H9 (cell line): ENCODE data around the gene B3GALT5. TPM values are rescaled to one million over a fixed set of nuclear protein-coding genes. Genes with fewer than 3 reads are reported as not detected.
A peak's percentile ranks its signal among the peaks of the same experiment; 100 is the strongest.

ENCODE experiments used
- DNase-seq: peaks from one replicate; pipeline ENCODE4 v3.0.0-alpha.2; 2017
- H2AFZ ChIP-seq: one replicate; pipeline ENCODE4 v1.6.1; 2013; ENCODE audit warnings: mild to moderate bottlenecking, low read length, control low read depth, moderate library complexity
- H2AK5ac ChIP-seq: 2 replicates; pipeline ENCODE4 v1.6.1; 2013; ENCODE audit warnings: low read length, control low read depth, mixed read lengths; ENCODE audit not compliant: insufficient read length
- H2BK120ac ChIP-seq: one replicate; pipeline ENCODE4 v1.6.1; 2013; ENCODE audit warnings: low read depth, mild to moderate bottlenecking, low read length, control low read depth, inconsistent platforms; ENCODE audit not compliant: poor library complexity, severe bottlenecking
- H2BK12ac ChIP-seq: 2 replicates; pipeline ENCODE4 v1.6.1; 2013; ENCODE audit warnings: low read length, control low read depth, mixed read lengths, low read depth; ENCODE audit not compliant: insufficient read length
- H2BK15ac ChIP-seq: 2 replicates; pipeline ENCODE4 v1.6.1; 2013; ENCODE audit warnings: low read depth, low read length, control low read depth
- H2BK20ac ChIP-seq: one replicate; pipeline ENCODE4 v1.6.1; 2013; ENCODE audit warnings: low read depth, mild to moderate bottlenecking, low read length, control low read depth, inconsistent platforms; ENCODE audit not compliant: poor library complexity, severe bottlenecking
- H2BK5ac ChIP-seq: 2 replicates; pipeline ENCODE4 v1.6.1; 2013; ENCODE audit warnings: low read length, control low read depth, mixed read lengths; ENCODE audit not compliant: insufficient read length
- H3K14ac ChIP-seq: 2 replicates; pipeline ENCODE4 v1.6.1; 2013; ENCODE audit warnings: low read length, control low read depth; ENCODE audit not compliant: insufficient read depth
- H3K18ac ChIP-seq: 2 replicates; pipeline ENCODE4 v1.6.1; 2013; ENCODE audit warnings: low read depth, mild to moderate bottlenecking, mixed read lengths, low read length, control low read depth; ENCODE audit not compliant: insufficient read length
- H3K23ac ChIP-seq: 2 replicates; pipeline ENCODE4 v1.6.1; 2013; ENCODE audit warnings: low read length, control low read depth, mixed read lengths, low read depth; ENCODE audit not compliant: insufficient read length
- H3K23me2 ChIP-seq: 2 replicates; pipeline ENCODE4 v1.6.1; 2013; ENCODE audit warnings: low read depth, mild to moderate bottlenecking, mixed read lengths, low read length, control low read depth; ENCODE audit not compliant: insufficient read length, poor library complexity, severe bottlenecking
- H3K27ac ChIP-seq: 2 replicates; pipeline ENCODE4 v1.5.1; 2013; ENCODE audit warnings: low read length, control low read depth, mixed read lengths, low read depth; ENCODE audit not compliant: insufficient read length
- H3K27me3 ChIP-seq: 2 replicates; pipeline ENCODE4 v1.6.1; 2013; ENCODE audit warnings: low read length, control low read depth, inconsistent platforms; ENCODE audit not compliant: insufficient read depth
- H3K4ac ChIP-seq: 2 replicates; pipeline ENCODE4 v1.6.1; 2013; ENCODE audit warnings: low read depth, mild to moderate bottlenecking, control low read depth, inconsistent platforms, low read length, moderate library complexity
- H3K4me1 ChIP-seq: 2 replicates; pipeline ENCODE4 v1.6.1; 2013; ENCODE audit warnings: low read length, control low read depth, inconsistent platforms; ENCODE audit not compliant: insufficient read depth
- H3K4me2 ChIP-seq: 2 replicates; pipeline ENCODE4 v1.6.1; 2013; ENCODE audit warnings: low read length, control low read depth, mixed read lengths; ENCODE audit not compliant: insufficient read length, insufficient read depth
- H3K56ac ChIP-seq: 2 replicates; pipeline ENCODE4 v1.6.1; 2013; ENCODE audit warnings: low read depth, mild to moderate bottlenecking, mixed read lengths, low read length, control low read depth; ENCODE audit not compliant: insufficient read length
- H3K79me1 ChIP-seq: 2 replicates; pipeline ENCODE4 v1.6.1; 2013; ENCODE audit warnings: low read depth, mild to moderate bottlenecking, moderate library complexity, low read length, control low read depth, inconsistent platforms; ENCODE audit not compliant: insufficient read depth, poor library complexity, severe bottlenecking
- H3K79me2 ChIP-seq: 2 replicates; pipeline ENCODE4 v1.6.1; 2013; ENCODE audit warnings: low read length, control low read depth, inconsistent platforms; ENCODE audit not compliant: insufficient read depth
- H3K9ac ChIP-seq: 2 replicates; pipeline ENCODE4 v1.6.1; 2013; ENCODE audit warnings: low read length, control low read depth, mixed read lengths; ENCODE audit not compliant: insufficient read length; ENCODE audit errors: extremely low read depth
- H3K9me3 ChIP-seq: one replicate; pipeline ENCODE4 v1.6.1; 2013; ENCODE audit warnings: low read depth, low read length, inconsistent platforms; ENCODE audit not compliant: control insufficient read depth
- H3T11ph ChIP-seq: one replicate; pipeline ENCODE4 v1.6.1; 2013; ENCODE audit warnings: mild to moderate bottlenecking, low read length, control low read depth, inconsistent platforms
- H4K20me1 ChIP-seq: one replicate; pipeline ENCODE4 v1.6.1; 2013; ENCODE audit not compliant: control insufficient read depth, insufficient read length, insufficient read depth
- H4K5ac ChIP-seq: 2 replicates; pipeline ENCODE4 v1.6.1; 2013; ENCODE audit warnings: low read depth, mild to moderate bottlenecking, mixed read lengths, low read length, control low read depth; ENCODE audit not compliant: insufficient read length
- H4K8ac ChIP-seq: replicated peaks from 2 replicates; pipeline ENCODE4 v1.6.1; 2013; ENCODE audit warnings: low read length, control low read depth, mixed read lengths, low read depth; ENCODE audit not compliant: insufficient read length
- H4K91ac ChIP-seq: 2 replicates; pipeline ENCODE4 v1.6.1; 2013; ENCODE audit warnings: low read depth, mild to moderate bottlenecking, moderate library complexity, mixed read lengths, low read length, control low read depth; ENCODE audit not compliant: insufficient read length
- H3K27ac Mint-ChIP-seq, 3 experiments: 2 replicates in 2 of 3; 3 replicates in 1 of 3; pipeline ENCODE4 v1.8.0; 2020 to 2021; ENCODE audit warnings: mixed read lengths in 3 of 3, mild to moderate bottlenecking in 1 of 3, moderate library complexity in 1 of 3
- H3K27me3 Mint-ChIP-seq: 2 replicates; pipeline ENCODE4 v1.8.0; 2021; ENCODE audit warnings: low read depth, mild to moderate bottlenecking, moderate library complexity, mixed read lengths
- H3K36me3 Mint-ChIP-seq, 3 experiments: 2 replicates in 2 of 3; 3 replicates in 1 of 3; pipeline ENCODE4 v1.8.0; 2020 to 2021; ENCODE audit warnings: low read depth in 3 of 3, mixed read lengths in 3 of 3; ENCODE audit not compliant: insufficient read depth in 1 of 3
- H3K4me1 Mint-ChIP-seq, 2 experiments: 2 replicates each; pipeline ENCODE4 v1.8.0; 2020; ENCODE audit warnings: mixed read lengths in 2 of 2
- H3K4me3 Mint-ChIP-seq, 2 experiments: 2 replicates in 1 of 2; 3 replicates in 1 of 2; pipeline ENCODE4 v1.8.0; 2020 to 2021; ENCODE audit warnings: mild to moderate bottlenecking in 2 of 2, mixed read lengths in 2 of 2, moderate library complexity in 1 of 2
- H3K9me3 Mint-ChIP-seq, 2 experiments: 2 replicates in 1 of 2; 3 replicates in 1 of 2; pipeline ENCODE4 v1.8.0; 2020; ENCODE audit warnings: mild to moderate bottlenecking in 2 of 2, mixed read lengths in 2 of 2, moderate library complexity in 1 of 2
- CTCF ChIP-seq: fragments of 200-600 bp; sonication (generic); conservative IDR thresholded peaks from 3 replicates; pipeline ENCODE4 v1.8.0; 2021; ENCODE audit warnings: antibody characterized with exemption, mild to moderate bottlenecking
- WGBS: extraction: QIAGEN DNeasy Blood & Tissue Kit; methylation state at CpG from one replicate; pipeline ENCODE4 v1.1.7; 2013; ENCODE audit warnings: missing lambda C conversion rate, low lambda C conversion rate, mixed read lengths; ENCODE audit not compliant: insufficient read length; ENCODE audit errors: extremely low coverage; 5-methylcytosine and 5-hydroxymethylcytosine counted together
- total RNA-seq: library from RNA; stranded (reverse); gene quantifications from 2 replicates; pipeline ENCODE4 v1.2.1, GENCODE V29; 2021

The B3GALT5 gene
- total RNA-seq, 1 experiment from 2014 or later: 24.7 TPM

- no CpG with 5 or more reads among the region's 7 CpGs for WGBS
- H3K27me3 ChIP-seq: no peaks in the 10 kb centered on the region
- H4K91ac ChIP-seq: no peak overlapping the region
- no peak overlapping the region for H2BK12ac ChIP-seq
- H3K4me2 ChIP-seq: no peak overlapping the region
- H2AFZ ChIP-seq: no peak overlapping the region
- Mint-ChIP-seq H3K9me3 (no peaks in the 10 kb centered on the region; a peak in 1 of 5 replicates), H3K27ac (no peak overlapping the region), H3K4me3 (no peak overlapping the region), H3K36me3 (peaks cover 0 to 9% (median 5%) of the 10 kb centered on the region in 3 experiments; a peak in 4 of 7 replicates), H3K4me1 (peaks cover 30 to 37% of the 10 kb centered on the region in 2 experiments), H3K27me3 (no peaks in the 10 kb centered on the region)
- H3K23me2 ChIP-seq: no peaks in the 10 kb centered on the region
- no peak for TF ChIP-seq CTCF
- no peak overlapping the region for H3K56ac ChIP-seq
- peak overlapping the region; percentile 25 for H3T11ph ChIP-seq
- no peak overlapping the region for H3K18ac ChIP-seq
- H3K9ac ChIP-seq: no peak overlapping the region
- H3K4ac ChIP-seq: no peak overlapping the region
- no peak for DNase-seq
- no peaks in the 10 kb centered on the region for H3K9me3 ChIP-seq
- H2BK15ac ChIP-seq: no peak overlapping the region
- no peak overlapping the region for H3K14ac ChIP-seq
- H4K5ac ChIP-seq: no peak overlapping the region
- no peaks in the 10 kb centered on the region for H3K79me1 ChIP-seq
- H4K20me1 ChIP-seq: no peaks in the 10 kb centered on the region
- H2BK5ac ChIP-seq: no peak overlapping the region
- H2BK120ac ChIP-seq: no peak overlapping the region
- no peak overlapping the region for H3K23ac ChIP-seq
- no peak overlapping the region for H2AK5ac ChIP-seq
- no peak overlapping the region for H4K8ac ChIP-seq
- H3K79me2 ChIP-seq: no peaks in the 10 kb centered on the region
- H3K4me1 ChIP-seq: no peaks in the 10 kb centered on the region; the same call in 1 of the 2 replicates
- H3K27ac ChIP-seq: no peak overlapping the region
- H2BK20ac ChIP-seq: no peak overlapping the region
These were observed 83.5 kb downstream of the B3GALT5 start for GRCh38 chr21:39696196-39696595.
